Measurements from ENCODE around the gene TSPEAR. TPM values are rescaled to one million over a fixed set of nuclear protein-coding genes. Genes with fewer than 3 reads are reported as not detected.

Gene TSPEAR
- 0.13 TPM in 2 replicates for total RNA-seq

- DNase-seq (ENCODE audit: low read depth in 2 of 2), result no peak
Observed at GRCh38 chr21:44711327-44712202, at the start of gene TSPEAR. TSS of gene TSPEAR (minus strand) at chr21:44711572. CDS start at chr21:44711514, 58 bp downstream.

GRCh38 chr21:44760376-44760775 is 49.0 kb upstream of the TSPEAR start:
- no peak for DNase-seq (ENCODE audit: low read depth in 2 of 2)

- no peak for DNase-seq (ENCODE audit: low read depth in 2 of 2)
Observed at GRCh38 chr21:44759628-44760285, 48.4 kb upstream of the TSPEAR start.

GRCh38 chr21:44758781-44759627 is 47.6 kb upstream of the TSPEAR start:
- DNase-seq (ENCODE audit: low read depth in 2 of 2), result no peak

- no peak for DNase-seq (ENCODE audit: low read depth in 2 of 2)
Observed at GRCh38 chr21:44758141-44758561, 46.8 kb upstream of the TSPEAR start.

- no peak for DNase-seq (ENCODE audit: low read depth in 2 of 2)
Observed at GRCh38 chr21:44757731-44758130, 46.4 kb upstream of the TSPEAR start.

- DNase-seq (ENCODE audit: low read depth in 2 of 2), result no peak
Observed at GRCh38 chr21:44756423-44757185, 45.2 kb upstream of the TSPEAR start.

- peak; percentile 28 to 86 for DNase-seq (ENCODE audit: low read depth in 2 of 2)
Observed at GRCh38 chr21:44755227-44755626, 43.9 kb upstream of the TSPEAR start.

GRCh38 chr21:44753357-44753756 is 42.0 kb upstream of the TSPEAR start:
- no peak for DNase-seq (ENCODE audit: low read depth in 2 of 2)

- peak in 1 of 2 donors; percentile 41 for DNase-seq (ENCODE audit: low read depth in 2 of 2)
Observed at GRCh38 chr21:44752671-44753235, 41.4 kb upstream of the TSPEAR start.

- DNase-seq (ENCODE audit: low read depth in 2 of 2), result no peak
Observed at GRCh38 chr21:44751799-44752636, 40.6 kb upstream of the TSPEAR start.

GRCh38 chr21:44751186-44751798 is 39.9 kb upstream of the TSPEAR start:
- no peak for DNase-seq (ENCODE audit: low read depth in 2 of 2)

- peak in 1 of 2 donors; percentile 38 for DNase-seq (ENCODE audit: low read depth in 2 of 2)
Observed at GRCh38 chr21:44750675-44751025, 39.3 kb upstream of the TSPEAR start.

- DNase-seq (ENCODE audit: low read depth in 2 of 2), result no peak
Observed at GRCh38 chr21:44749759-44750674, 38.6 kb upstream of the TSPEAR start.

GRCh38 chr21:44749116-44749758 is 37.9 kb upstream of the TSPEAR start:
- no peak for DNase-seq (ENCODE audit: low read depth in 2 of 2)

- DNase-seq (ENCODE audit: low read depth in 2 of 2), result no peak
Observed at GRCh38 chr21:44748621-44749020, 37.2 kb upstream of the TSPEAR start.

- peak in 1 of 2 donors; percentile 34 for DNase-seq (ENCODE audit: low read depth in 2 of 2)
Observed at GRCh38 chr21:44742418-44743153, 31.2 kb upstream of the TSPEAR start.

Data from dermis microvascular lymphatic vessel endothelial cell (primary cell).